Left lung (tissue), 10 donors: Measurements from ENCODE around the gene RAX. TPM values are rescaled to one million over a fixed set of nuclear protein-coding genes. Genes with fewer than 3 reads are reported as not detected.

Source experiments
- ATAC-seq: fragments of 200-7000 bp; cut with Tn5 transposase; one replicate; pipeline ENCODE4 v1.9.1; 2020; ENCODE audit warnings: moderate library complexity
- DNase-seq, 4 donors: peaks; one replicate each; pipeline ENCODE4 v3.0.0-alpha.2; 2013 to 2020
- H3K27ac ChIP-seq, 2 donors: fragments of 200-600 bp; sonication (generic) in 1 of 2; one replicate each; pipeline versions ENCODE4 v1.5.0 to v1.8.0; 2020 to 2021
- H3K27me3 ChIP-seq, 2 donors: fragments of 200-600 bp; sonication (generic) in 1 of 2; one replicate each; pipeline versions ENCODE4 v1.5.0 to v1.8.0; 2020 to 2021
- H3K36me3 ChIP-seq, 2 donors: fragments of 200-600 bp; sonication (generic) in 1 of 2; one replicate each; pipeline versions ENCODE4 v1.5.0 to v1.8.0; 2020 to 2021
- H3K4me1 ChIP-seq, 2 donors: fragments of 200-600 bp; one replicate each; pipeline ENCODE4 v1.8.0; 2021
- H3K4me3 ChIP-seq, 2 donors: fragments of 200-600 bp; sonication (generic) in 1 of 2; one replicate each; pipeline versions ENCODE4 v1.5.0 to v1.8.0; 2020 to 2021; ENCODE audit warnings: mild to moderate bottlenecking in 1 of 2
- H3K9me3 ChIP-seq, 2 donors: fragments of 200-600 bp; sonication (generic) in 1 of 2; one replicate each; pipeline versions ENCODE4 v1.5.0 to v1.8.0; 2020 to 2021
- CTCF ChIP-seq, 2 donors: fragments of 200-600 bp; sonication (generic) in 1 of 2; IDR thresholded peaks; one replicate each; pipeline versions ENCODE4 v1.5.0 to v1.8.0; 2021; ENCODE audit warnings: antibody characterized with exemption in 2 of 2
- intact Hi-C, 2 donors: fragments of 100-400 bp; cut with DNase I; formaldehyde crosslinking; loops; one replicate each; pipeline versions ENCODE4 v1.11.2 to v1.14.2; 2022
- polyA plus RNA-seq, 6 donors: library from polyadenylated mRNA; unstranded; fragments of 120-200 nt; gene quantifications; one replicate each; pipeline ENCODE4 v1.2.1, GENCODE V29; 2013; ENCODE audit not compliant: insufficient read length in 6 of 6
- total RNA-seq, 2 donors: library from RNA; stranded (reverse); fragmentation: NEBNext Ultra II Directional; extraction: Animal tissue kit (Norgen Biotek cat#: 25700); gene quantifications; one replicate each; pipeline ENCODE4 v1.2.1, GENCODE V29; 2021
- donor health status: DM: no; HTN: yes; CAD: no.
- donor health status: DM: no; HTN: no; CAD: no.

Gene RAX
- total and polyA plus RNA-seq, 8 donors = not detected

- ATAC-seq = peak; percentile 89
- peak in 2 of 4 donors; percentile 84 to 91 for DNase-seq
- intact Hi-C loops = loop anchor here in 1 of 2 donors (5.0 kb wide), 1 partner anchor 153 kb away; no protein-coding TSS in a partner anchor
- H3K27me3 ChIP-seq = peaks cover 0 to 33% of the 10 kb centered on the region in 2 donors
- H3K9me3 ChIP-seq = no peaks in the 10 kb centered on the region
- peak; percentile 63 to 67 for TF ChIP-seq CTCF (IDR thresholded peaks at IDR 0.05)
- no peaks in the 10 kb centered on the region for H3K4me1 ChIP-seq
- no peak overlapping the region for H3K4me3 ChIP-seq
- H3K36me3 ChIP-seq = no peaks in the 10 kb centered on the region
- no peak overlapping the region for H3K27ac ChIP-seq
Measured at GRCh38 chr18:59249199-59249774, 24.0 kb downstream of the RAX start.

- Histone ChIP-seq H3K27ac (no peak overlapping the region), H3K9me3 (no peaks in the 10 kb centered on the region), H3K4me3 (no peak overlapping the region), H3K4me1 (no peaks in the 10 kb centered on the region), H3K27me3 (peaks cover 0 to 40% of the 10 kb centered on the region in 2 donors), H3K36me3 (no peaks in the 10 kb centered on the region)
- DNase-seq = no peak
- no peak for ATAC-seq
- intact Hi-C loops = loop anchor here in 1 of 2 donors (5.0 kb wide), 1 partner anchor 156 kb away; no protein-coding TSS in a partner anchor
- no peak for TF ChIP-seq CTCF (IDR thresholded peaks at IDR 0.05)
Measured at GRCh38 chr18:59246796-59247195, 26.5 kb downstream of the RAX start.

- Histone ChIP-seq H3K36me3 (no peaks in the 10 kb centered on the region), H3K9me3 (no peaks in the 10 kb centered on the region), H3K4me1 (no peaks in the 10 kb centered on the region), H3K27me3 (peaks cover 0 to 30% of the 10 kb centered on the region in 2 donors), H3K4me3 (no peak overlapping the region), H3K27ac (no peak overlapping the region)
- DNase-seq (no peak), ATAC-seq (no peak)
- TF ChIP-seq CTCF (IDR thresholded peaks at IDR 0.05) = no peak
- intact Hi-C loops = no loop called here
Measured at GRCh38 chr18:59242906-59243305, 30.3 kb downstream of the RAX start.

GRCh38 chr18:59239642-59240041 is 33.6 kb downstream of the RAX start:
- no peak for TF ChIP-seq CTCF (IDR thresholded peaks at IDR 0.05)
- Histone ChIP-seq H3K36me3 (no peaks in the 10 kb centered on the region), H3K9me3 (no peaks in the 10 kb centered on the region), H3K27me3 (peaks cover 0 to 9% of the 10 kb centered on the region in 2 donors), H3K4me3 (no peak overlapping the region), H3K27ac (no peak overlapping the region), H3K4me1 (no peaks in the 10 kb centered on the region)
- no peak for DNase-seq
- ATAC-seq = no peak
- intact Hi-C loops = no loop called here

- Histone ChIP-seq H3K27me3 (no peaks in the 10 kb centered on the region), H3K4me3 (no peak overlapping the region), H3K36me3 (no peaks in the 10 kb centered on the region), H3K4me1 (no peaks in the 10 kb centered on the region), H3K9me3 (no peaks in the 10 kb centered on the region), H3K27ac (no peak overlapping the region)
- intact Hi-C loops = no loop called here
- no peak for TF ChIP-seq CTCF (IDR thresholded peaks at IDR 0.05)
- ATAC-seq (no peak), DNase-seq (no peak)
Measured at GRCh38 chr18:59238385-59238784, 34.9 kb downstream of the RAX start.
